SK-N-SH treated with all-trans-retinoic acid at 6 μM for 48 hours (cell line): ENCODE results near the gene ZNF219.

Experiments
- ATAC-seq: fragments of 200-7000 bp; cut with Tn5 transposase; 3 replicates; pipeline ENCODE4 v1.9.1; 2020; ENCODE audit warnings: mild to moderate bottlenecking, moderate library complexity
- ARNTL ChIP-seq: fragments of 450-650 bp; formaldehyde crosslinking; IDR thresholded peaks from 2 replicates; pipeline ENCODE4 v1.5.0; 2020; ENCODE audit warnings: low read depth, mild to moderate bottlenecking, moderate library complexity, borderline replicate concordance
- BACH2 ChIP-seq: fragments of 250-450 bp; sonication (Bioruptor Pico); IDR thresholded peaks from 2 replicates; pipeline ENCODE4 v1.9.0; 2021; ENCODE audit warnings: mild to moderate bottlenecking, borderline replicate concordance
- CSDC2 ChIP-seq: fragments of 250-450 bp; sonication (Bioruptor Pico); IDR thresholded peaks from 2 replicates; pipeline ENCODE4 v1.5.0; 2020; ENCODE audit warnings: mild to moderate bottlenecking, moderate library complexity
- GLIS3 ChIP-seq: fragments of 250-450 bp; sonication (Bioruptor Pico); IDR thresholded peaks from 2 replicates; pipeline ENCODE4 v1.5.0; 2020; ENCODE audit warnings: mild to moderate bottlenecking, moderate library complexity
- ISL1 ChIP-seq: fragments of 250-450 bp; sonication (Bioruptor Pico); IDR thresholded peaks from 2 replicates; pipeline ENCODE4 v2.1.2; 2022; ENCODE audit warnings: mild to moderate bottlenecking, moderate library complexity
- PPARA ChIP-seq: fragments of 250-450 bp; sonication (Bioruptor Pico); IDR thresholded peaks from 2 replicates; pipeline ENCODE4 v1.5.0; 2020; ENCODE audit warnings: mild to moderate bottlenecking, borderline replicate concordance
- RARB ChIP-seq: fragments of 250-450 bp; sonication (Bioruptor Pico); IDR thresholded peaks from 2 replicates; pipeline ENCODE4 v1.8.0; 2021; ENCODE audit warnings: mild to moderate bottlenecking, moderate library complexity
- SNAI2 ChIP-seq: fragments of 250-450 bp; sonication (Bioruptor Pico); IDR thresholded peaks from 2 replicates; pipeline ENCODE4 v1.5.0; 2020; ENCODE audit warnings: mild to moderate bottlenecking, moderate library complexity
- TCF4 ChIP-seq: fragments of 250-450 bp; sonication (Bioruptor Pico); IDR thresholded peaks from 2 replicates; pipeline ENCODE4 v1.8.0; 2021; ENCODE audit warnings: mild to moderate bottlenecking, moderate library complexity, borderline replicate concordance
- ZC3H10 ChIP-seq: fragments of 250-450 bp; sonication (Bioruptor Pico); IDR thresholded peaks from 2 replicates; pipeline ENCODE4 v1.5.1; 2021; ENCODE audit warnings: mild to moderate bottlenecking, moderate library complexity
- ZFP3 ChIP-seq: fragments of 250-450 bp; sonication (Bioruptor Pico); IDR thresholded peaks from 2 replicates; pipeline ENCODE4 v1.5.0; 2020; ENCODE audit warnings: mild to moderate bottlenecking, moderate library complexity
- ZFP30 ChIP-seq: fragments of 450-650 bp; formaldehyde crosslinking; IDR thresholded peaks from 2 replicates; pipeline ENCODE4 v1.5.0; 2022; ENCODE audit warnings: mild to moderate bottlenecking, moderate library complexity
- ZNF565 ChIP-seq: fragments of 450-650 bp; formaldehyde crosslinking; conservative IDR thresholded peaks from 2 replicates; pipeline ENCODE4 v1.5.0; 2020; ENCODE audit warnings: low read depth, mild to moderate bottlenecking, moderate library complexity
- ZNF70 ChIP-seq: fragments of 450-650 bp; formaldehyde crosslinking; IDR thresholded peaks from 2 replicates; pipeline ENCODE4 v1.5.0; 2020; ENCODE audit warnings: mild to moderate bottlenecking, moderate library complexity
- ZNF8 ChIP-seq: fragments of 450-650 bp; formaldehyde crosslinking; IDR thresholded peaks from 2 replicates; pipeline ENCODE4 v1.5.0; 2020; ENCODE audit warnings: mild to moderate bottlenecking, moderate library complexity
- TF ChIP-seq, protein P1 (sequence below): fragments of 250-450 bp; sonication (Bioruptor Pico); IDR thresholded peaks from 2 replicates; pipeline ENCODE4 v1.8.0; 2020; ENCODE audit warnings: mild to moderate bottlenecking, moderate library complexity, borderline replicate concordance
- TF ChIP-seq, protein P2 (sequence below): fragments of 250-450 bp; sonication (Bioruptor Pico); IDR thresholded peaks from 2 replicates; pipeline ENCODE4 v1.5.0; 2020; ENCODE audit warnings: mild to moderate bottlenecking, moderate library complexity
- TF ChIP-seq, protein P3 (sequence below): fragments of 250-450 bp; sonication (Bioruptor Pico); IDR thresholded peaks from 2 replicates; pipeline ENCODE4 v1.8.0; 2021; ENCODE audit warnings: low read depth, mild to moderate bottlenecking, moderate library complexity, borderline replicate concordance

Gene ZNF219

DNA sequence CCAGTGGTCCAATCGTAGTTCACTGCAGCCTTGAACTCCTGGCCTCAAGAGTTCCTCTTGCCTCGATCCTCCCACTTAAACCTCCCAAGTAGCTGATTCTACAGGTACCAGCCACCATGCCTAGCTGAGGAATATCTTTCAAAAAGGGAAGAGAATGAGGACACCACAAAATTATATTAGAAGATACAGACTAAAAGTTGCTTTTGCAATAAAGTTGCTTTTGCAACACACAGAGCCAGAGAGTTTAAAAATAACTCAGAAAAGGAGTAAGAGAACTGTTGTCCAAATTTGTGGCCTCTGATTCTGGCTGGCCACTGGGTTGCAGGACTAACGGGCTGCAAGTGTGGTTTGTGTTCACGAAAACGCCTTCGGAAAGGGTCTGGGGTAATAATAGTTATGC is 22.2 kb upstream of the ZNF219 start:
- no peak for ATAC-seq
- TF ChIP-seq BACH2 (CRISPR knock-in tag) = no peak
- TF ChIP-seq, protein P1, sequence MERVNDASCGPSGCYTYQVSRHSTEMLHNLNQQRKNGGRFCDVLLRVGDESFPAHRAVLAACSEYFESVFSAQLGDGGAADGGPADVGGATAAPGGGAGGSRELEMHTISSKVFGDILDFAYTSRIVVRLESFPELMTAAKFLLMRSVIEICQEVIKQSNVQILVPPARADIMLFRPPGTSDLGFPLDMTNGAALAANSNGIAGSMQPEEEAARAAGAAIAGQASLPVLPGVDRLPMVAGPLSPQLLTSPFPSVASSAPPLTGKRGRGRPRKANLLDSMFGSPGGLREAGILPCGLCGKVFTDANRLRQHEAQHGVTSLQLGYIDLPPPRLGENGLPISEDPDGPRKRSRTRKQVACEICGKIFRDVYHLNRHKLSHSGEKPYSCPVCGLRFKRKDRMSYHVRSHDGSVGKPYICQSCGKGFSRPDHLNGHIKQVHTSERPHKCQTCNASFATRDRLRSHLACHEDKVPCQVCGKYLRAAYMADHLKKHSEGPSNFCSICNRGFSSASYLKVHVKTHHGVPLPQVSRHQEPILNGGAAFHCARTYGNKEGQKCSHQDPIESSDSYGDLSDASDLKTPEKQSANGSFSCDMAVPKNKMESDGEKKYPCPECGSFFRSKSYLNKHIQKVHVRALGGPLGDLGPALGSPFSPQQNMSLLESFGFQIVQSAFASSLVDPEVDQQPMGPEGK = no peak
- TF ChIP-seq ZNF8 (CRISPR knock-in tag) = no peak
- TF ChIP-seq PPARA (CRISPR knock-in tag) = no peak
- no peak for TF ChIP-seq ZNF565 (CRISPR knock-in tag)

DNA sequence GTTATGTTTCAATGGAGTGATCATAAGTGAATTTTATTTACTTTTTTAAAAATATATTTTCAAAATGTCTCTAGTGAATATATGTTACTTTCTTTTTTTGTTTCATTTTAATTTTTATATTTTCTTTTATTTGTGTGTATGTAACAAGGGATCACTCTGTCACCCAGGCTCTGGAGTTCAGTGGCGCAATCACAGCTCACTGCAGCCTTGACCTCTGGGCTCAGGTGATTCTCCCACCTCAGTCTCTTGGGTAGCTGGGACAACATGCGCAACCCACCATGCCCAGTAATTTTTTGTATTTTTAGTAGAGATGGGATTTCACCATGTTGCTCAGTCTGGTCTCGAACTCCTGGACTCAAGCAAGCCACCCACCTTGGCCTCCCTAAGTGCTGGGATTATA is 20.5 kb upstream of the ZNF219 start:
- no peak for TF ChIP-seq ZFP30 (CRISPR knock-in tag)
- no peak for TF ChIP-seq SNAI2 (CRISPR knock-in tag)
- TF ChIP-seq, protein P2, sequence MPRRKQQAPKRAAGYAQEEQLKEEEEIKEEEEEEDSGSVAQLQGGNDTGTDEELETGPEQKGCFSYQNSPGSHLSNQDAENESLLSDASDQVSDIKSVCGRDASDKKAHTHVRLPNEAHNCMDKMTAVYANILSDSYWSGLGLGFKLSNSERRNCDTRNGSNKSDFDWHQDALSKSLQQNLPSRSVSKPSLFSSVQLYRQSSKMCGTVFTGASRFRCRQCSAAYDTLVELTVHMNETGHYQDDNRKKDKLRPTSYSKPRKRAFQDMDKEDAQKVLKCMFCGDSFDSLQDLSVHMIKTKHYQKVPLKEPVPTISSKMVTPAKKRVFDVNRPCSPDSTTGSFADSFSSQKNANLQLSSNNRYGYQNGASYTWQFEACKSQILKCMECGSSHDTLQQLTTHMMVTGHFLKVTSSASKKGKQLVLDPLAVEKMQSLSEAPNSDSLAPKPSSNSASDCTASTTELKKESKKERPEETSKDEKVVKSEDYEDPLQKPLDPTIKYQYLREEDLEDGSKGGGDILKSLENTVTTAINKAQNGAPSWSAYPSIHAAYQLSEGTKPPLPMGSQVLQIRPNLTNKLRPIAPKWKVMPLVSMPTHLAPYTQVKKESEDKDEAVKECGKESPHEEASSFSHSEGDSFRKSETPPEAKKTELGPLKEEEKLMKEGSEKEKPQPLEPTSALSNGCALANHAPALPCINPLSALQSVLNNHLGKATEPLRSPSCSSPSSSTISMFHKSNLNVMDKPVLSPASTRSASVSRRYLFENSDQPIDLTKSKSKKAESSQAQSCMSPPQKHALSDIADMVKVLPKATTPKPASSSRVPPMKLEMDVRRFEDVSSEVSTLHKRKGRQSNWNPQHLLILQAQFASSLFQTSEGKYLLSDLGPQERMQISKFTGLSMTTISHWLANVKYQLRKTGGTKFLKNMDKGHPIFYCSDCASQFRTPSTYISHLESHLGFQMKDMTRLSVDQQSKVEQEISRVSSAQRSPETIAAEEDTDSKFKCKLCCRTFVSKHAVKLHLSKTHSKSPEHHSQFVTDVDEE (CRISPR knock-in tag) = no peak
- no peak for TF ChIP-seq TCF4 (CRISPR knock-in tag)
- no peak for TF ChIP-seq ISL1
- no peak for TF ChIP-seq GLIS3 (CRISPR knock-in tag)
- no peak for TF ChIP-seq ZC3H10 (CRISPR knock-in tag)
- TF ChIP-seq, protein P3, sequence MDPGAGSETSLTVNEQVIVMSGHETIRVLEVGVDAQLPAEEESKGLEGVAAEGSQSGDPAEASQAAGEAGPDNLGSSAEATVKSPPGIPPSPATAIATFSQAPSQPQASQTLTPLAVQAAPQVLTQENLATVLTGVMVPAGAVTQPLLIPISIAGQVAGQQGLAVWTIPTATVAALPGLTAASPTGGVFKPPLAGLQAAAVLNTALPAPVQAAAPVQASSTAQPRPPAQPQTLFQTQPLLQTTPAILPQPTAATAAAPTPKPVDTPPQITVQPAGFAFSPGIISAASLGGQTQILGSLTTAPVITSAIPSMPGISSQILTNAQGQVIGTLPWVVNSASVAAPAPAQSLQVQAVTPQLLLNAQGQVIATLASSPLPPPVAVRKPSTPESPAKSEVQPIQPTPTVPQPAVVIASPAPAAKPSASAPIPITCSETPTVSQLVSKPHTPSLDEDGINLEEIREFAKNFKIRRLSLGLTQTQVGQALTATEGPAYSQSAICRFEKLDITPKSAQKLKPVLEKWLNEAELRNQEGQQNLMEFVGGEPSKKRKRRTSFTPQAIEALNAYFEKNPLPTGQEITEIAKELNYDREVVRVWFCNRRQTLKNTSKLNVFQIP (CRISPR knock-in tag) = no peak
- TF ChIP-seq ZFP3 = no peak

DNA sequence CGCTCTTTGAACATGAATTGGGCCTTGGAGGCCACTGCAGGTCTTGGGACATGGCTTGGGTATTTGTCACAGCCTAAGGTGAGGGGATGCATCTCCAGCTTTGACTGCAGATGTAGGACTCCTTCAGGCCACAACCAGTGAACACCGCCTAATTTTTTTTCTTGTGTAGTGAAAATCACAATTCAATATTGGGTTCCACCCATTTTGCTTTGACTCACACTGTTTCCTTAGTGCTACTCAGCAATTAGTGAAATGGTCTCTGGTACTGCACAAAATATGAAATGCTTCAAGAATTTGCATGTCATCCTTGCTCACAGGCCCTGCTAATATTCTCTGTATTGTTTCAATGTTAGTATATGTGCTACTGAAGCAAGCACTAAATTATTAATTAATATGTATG is 14.9 kb upstream of the ZNF219 start:
- no peak for TF ChIP-seq GLIS3 (CRISPR knock-in tag)
- no peak for TF ChIP-seq ZFP30 (CRISPR knock-in tag)
- TF ChIP-seq RARB (CRISPR knock-in tag) = no peak
- no peak for TF ChIP-seq ISL1
- no peak for TF ChIP-seq SNAI2 (CRISPR knock-in tag)
- TF ChIP-seq, protein P2 (CRISPR knock-in tag) = no peak
- TF ChIP-seq TCF4 (CRISPR knock-in tag) = no peak
- TF ChIP-seq CSDC2 (CRISPR knock-in tag) = no peak
- ATAC-seq = no peak

More for the DNA sequence above, 20.5 kb upstream of the ZNF219 start:
- ATAC-seq = no peak

DNA sequence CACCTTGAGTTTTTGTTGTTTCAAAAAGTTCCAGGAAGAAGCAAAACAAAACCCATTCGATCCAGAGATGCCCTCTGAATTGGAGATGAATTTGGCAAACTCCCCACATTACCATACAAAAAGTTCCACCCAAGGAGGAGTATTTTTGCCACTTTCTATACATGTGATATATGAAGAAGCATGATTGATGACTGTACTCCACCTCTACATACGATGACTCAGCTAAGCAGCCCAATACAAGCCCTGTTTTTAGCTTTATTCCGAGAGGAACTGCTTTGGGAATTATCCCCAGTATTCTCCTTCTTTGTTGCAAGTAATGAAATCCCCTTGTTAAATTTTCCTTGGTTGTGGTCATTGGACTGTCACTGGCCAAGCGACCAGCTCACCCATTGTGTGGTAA is 13.8 kb upstream of the ZNF219 start:
- no peak for ATAC-seq
- TF ChIP-seq ZC3H10 (CRISPR knock-in tag) = no peak
- TF ChIP-seq ARNTL (CRISPR knock-in tag) = no peak
- TF ChIP-seq, protein P1 = no peak
- TF ChIP-seq, protein P2 (CRISPR knock-in tag) = no peak
- TF ChIP-seq ZNF70 = no peak
- TF ChIP-seq, all 23 proteins: peak for 0
